HG03432 (cell line): ENCODE data around the gene RGR.

ENCODE experiments used
- ATAC-seq: cut with Tn5 transposase; IDR thresholded peaks from one replicate; pipeline ENCODE4 v1.9.1; 2021; ENCODE audit warnings: mild to moderate bottlenecking, moderate library complexity; ENCODE audit not compliant: unreplicated experiment

RGR gene

GRCh38 chr10:84293171-84293570 lies 48.3 kb downstream of the RGR start:
- no peak for ATAC-seq

GRCh38 chr10:84293574-84294016 lies 48.7 kb downstream of the RGR start:
- peak; percentile 36 for ATAC-seq

- peak; percentile 74 for ATAC-seq
These were observed 50.1 kb downstream of the RGR start for GRCh38 chr10:84294766-84295447.

- no peak for ATAC-seq
These were observed 51.5 kb downstream of the RGR start for GRCh38 chr10:84296091-84296981.

- no peak for ATAC-seq
These were observed 53.2 kb downstream of the RGR start for GRCh38 chr10:84298057-84298456.

- ATAC-seq = no peak
These were observed 57.4 kb downstream of the RGR start for GRCh38 chr10:84302223-84302622.

- ATAC-seq = no peak
These were observed 62.0 kb downstream of the RGR start for GRCh38 chr10:84306751-84307384.

- no peak for ATAC-seq
These were observed 63.2 kb downstream of the RGR start for GRCh38 chr10:84308021-84308420.

GRCh38 chr10:84308481-84309304 lies 63.8 kb downstream of the RGR start:
- peak; percentile 80 for ATAC-seq
